SU-DHL-6 (cell line): Measurements from ENCODE around the gene PDPN.

Experiments
- H2AFZ ChIP-seq: fragments of 200-600 bp; sonication (generic); 2 replicates; pipeline ENCODE4 v1.6.1; 2014; ENCODE audit warnings: low read depth, mild to moderate bottlenecking, moderate library complexity, mixed read lengths, antibody characterized with exemption, low read length; ENCODE audit not compliant: severe bottlenecking
- H3F3A ChIP-seq: fragments of 200-600 bp; shearing (Covaris generic); 2 replicates; pipeline ENCODE4 v1.6.0; 2016; ENCODE audit warnings: antibody characterized with exemption, mild to moderate bottlenecking; ENCODE audit not compliant: insufficient read depth
- H3K27ac ChIP-seq: fragments of 200-600 bp; sonication (generic); 2 replicates; pipeline ENCODE4 v1.5.1; 2016; ENCODE audit warnings: low read depth, mild to moderate bottlenecking, low read length, moderate library complexity, mixed read lengths
- H3K27me3 ChIP-seq: fragments of 200-600 bp; sonication (generic), shearing (Covaris generic); 2 replicates; pipeline ENCODE4 v1.6.0; 2014; ENCODE audit warnings: mild to moderate bottlenecking, low read length
- H3K36me3 ChIP-seq: fragments of 200-600 bp; sonication (generic); 2 replicates; pipeline ENCODE4 v1.6.1; 2014; ENCODE audit warnings: mild to moderate bottlenecking, low read length, mixed read lengths
- H3K4me2 ChIP-seq: fragments of 300-600, 200-600 bp; shearing (Covaris generic), sonication (generic); 2 replicates; pipeline ENCODE4 v1.6.0; 2014; ENCODE audit warnings: low read length, low read depth, mild to moderate bottlenecking; ENCODE audit not compliant: poor library complexity, severe bottlenecking
- H3K4me3 ChIP-seq: fragments of 200-600 bp; sonication (generic); 2 replicates; pipeline ENCODE4 v1.5.1; 2014; ENCODE audit warnings: antibody characterized with exemption, low read length, mild to moderate bottlenecking, mixed read lengths; ENCODE audit not compliant: insufficient read depth, poor library complexity, severe bottlenecking
- H3K79me2 ChIP-seq: fragments of 200-600 bp; sonication (generic); 2 replicates; pipeline ENCODE4 v1.6.1; 2014; ENCODE audit warnings: mild to moderate bottlenecking, low read length, moderate library complexity; ENCODE audit not compliant: insufficient read depth
- H3K9ac ChIP-seq: fragments of 200-600 bp; sonication (generic); 2 replicates; pipeline ENCODE4 v1.7.0; 2014; ENCODE audit warnings: mild to moderate bottlenecking, low read length
- H3K9me2 ChIP-seq: fragments of 200-600 bp; sonication (generic); replicated peaks from 2 replicates; pipeline ENCODE4 v1.6.1; 2014; ENCODE audit warnings: low read length; ENCODE audit not compliant: insufficient read depth
- H3K9me3 ChIP-seq: fragments of 200-600 bp; sonication (generic); 2 replicates; pipeline ENCODE4 v1.6.1; 2014; ENCODE audit warnings: low read length, mixed read lengths; ENCODE audit not compliant: insufficient read depth
- H4K20me1 ChIP-seq: fragments of 200-600 bp; sonication (generic); 2 replicates; pipeline ENCODE4 v1.6.1; 2014; ENCODE audit warnings: low read depth, mild to moderate bottlenecking, antibody characterized with exemption, low read length, moderate library complexity, mixed read lengths
- CTCF ChIP-seq: fragments of 200-600 bp; sonication (generic); IDR thresholded peaks from one replicate; pipeline ENCODE4 v1.5.1; 2017; ENCODE audit warnings: antibody characterized with exemption, mild to moderate bottlenecking, low read length, moderate library complexity; ENCODE audit not compliant: insufficient read depth, poor library complexity, severe bottlenecking
- EZH2phosphoT487 ChIP-seq: fragments of 200-600 bp; sonication (generic), shearing (Covaris generic); conservative IDR thresholded peaks from 2 replicates; pipeline ENCODE4 v1.6.1; 2018; ENCODE audit warnings: mild to moderate bottlenecking, antibody characterized with exemption, low read length, moderate library complexity, mixed read lengths

PDPN gene

DNA sequence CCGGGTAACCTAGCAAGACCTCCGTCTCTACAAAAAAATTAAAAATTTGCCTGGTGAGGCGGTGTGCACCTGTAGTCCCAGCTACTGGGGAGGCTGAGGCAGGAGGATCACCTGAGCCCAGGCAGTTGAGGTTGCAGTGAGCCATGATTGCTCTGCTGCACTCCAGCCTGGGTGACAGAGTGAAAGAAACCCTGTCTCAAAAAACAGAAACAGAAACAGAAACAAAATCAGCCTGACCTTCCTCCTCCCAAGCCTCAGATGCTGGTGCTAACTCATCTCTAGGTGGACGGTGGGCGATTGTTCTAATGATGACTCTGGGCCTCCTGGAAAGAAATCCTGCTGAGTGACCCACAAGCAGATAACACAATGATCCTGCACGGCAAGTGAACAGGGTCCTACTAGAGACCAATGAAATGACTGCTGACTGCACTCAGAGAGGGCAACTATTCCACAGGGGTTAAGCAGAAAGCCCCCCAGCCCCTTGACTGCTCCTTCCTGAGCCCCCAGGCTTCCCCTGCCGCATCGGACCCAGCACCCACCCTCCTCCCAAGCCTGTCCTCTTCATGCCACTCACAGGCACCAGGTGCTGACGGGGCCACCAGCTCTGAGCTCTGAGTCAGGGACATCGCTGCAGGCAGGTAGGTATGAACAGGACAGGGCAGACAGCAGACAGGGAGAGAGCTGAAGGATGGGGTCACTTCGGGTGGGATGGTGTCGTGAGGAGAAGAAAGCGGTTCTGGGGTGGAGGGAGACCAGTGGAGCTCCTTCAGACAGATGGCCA lies 42.0 kb upstream of the PDPN start:
- no peak overlapping the region for H2AFZ ChIP-seq
- H3K27ac ChIP-seq: no peak overlapping the region
- H3K9me3 ChIP-seq: no peaks in the 10 kb centered on the region

DNA sequence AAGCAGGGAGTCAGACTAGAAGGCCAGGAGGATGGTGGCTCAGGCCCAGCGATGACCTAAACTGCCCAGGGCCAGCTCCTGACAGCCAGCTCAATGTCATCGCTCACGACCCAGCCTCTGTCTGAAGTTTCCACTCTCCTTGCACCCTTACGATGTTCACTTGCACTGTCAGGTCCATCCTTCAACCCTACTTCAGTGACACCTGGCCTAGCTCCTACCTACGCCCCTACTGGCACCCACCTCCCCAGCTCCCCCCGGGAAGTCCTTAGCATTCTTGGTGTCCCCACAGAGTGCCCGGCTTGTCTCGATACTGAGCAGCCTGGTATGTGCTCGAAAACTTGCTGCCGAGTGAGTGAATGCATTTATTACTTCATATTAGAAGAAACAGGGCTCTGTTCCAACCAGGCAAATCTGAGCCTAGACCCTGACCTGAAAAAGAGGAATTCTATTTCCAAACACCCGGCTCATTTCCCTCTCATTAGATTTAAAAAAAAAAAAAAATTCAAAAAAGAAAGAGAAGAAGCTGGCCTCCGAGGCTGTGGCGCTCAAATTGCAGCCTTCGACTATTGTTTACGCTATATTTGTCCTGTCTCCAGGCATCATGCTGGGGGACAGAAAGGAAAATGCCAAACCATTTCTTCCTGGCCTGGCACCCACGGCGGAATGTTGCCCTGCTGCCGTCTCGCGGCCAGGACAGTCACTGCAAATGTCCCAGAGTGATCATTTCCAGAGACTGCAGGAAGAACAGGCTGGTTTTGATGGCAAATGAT lies 40.0 kb upstream of the PDPN start:
- no peaks in the 10 kb centered on the region for H3F3A ChIP-seq
- no peaks in the 10 kb centered on the region for H3K9me3 ChIP-seq
- H3K27ac ChIP-seq: no peak overlapping the region
- H3K4me3 ChIP-seq: no peak overlapping the region
- H3K4me2 ChIP-seq: no peak overlapping the region
- H3K36me3 ChIP-seq: no peaks in the 10 kb centered on the region
- no peaks in the 10 kb centered on the region for H3K79me2 ChIP-seq
- no peaks in the 10 kb centered on the region for H4K20me1 ChIP-seq
- no peak overlapping the region for H3K9ac ChIP-seq
- no peaks in the 10 kb centered on the region for H3K9me2 ChIP-seq
- no peaks in the 10 kb centered on the region for H3K27me3 ChIP-seq
- TF ChIP-seq EZH2phosphoT487 (no peak), CTCF (no peak)
- no peak overlapping the region for H2AFZ ChIP-seq

More for the DNA sequence above, 42.0 kb upstream of the PDPN start:
- Histone ChIP-seq H3F3A (no peaks in the 10 kb centered on the region), H4K20me1 (no peaks in the 10 kb centered on the region), H3K4me2 (no peak overlapping the region), H3K4me3 (no peak overlapping the region), H3K79me2 (no peaks in the 10 kb centered on the region), H3K9ac (no peak overlapping the region), H3K27me3 (no peaks in the 10 kb centered on the region), H3K36me3 (no peaks in the 10 kb centered on the region), H3K9me2 (no peaks in the 10 kb centered on the region)
- TF ChIP-seq EZH2phosphoT487 (no peak), CTCF (no peak)

- Histone ChIP-seq H3K4me3 (no peak overlapping the region), H3K9ac (no peak overlapping the region), H3K27ac (no peak overlapping the region), H2AFZ (no peak overlapping the region), H3K9me2 (no peaks in the 10 kb centered on the region), H3F3A (no peaks in the 10 kb centered on the region), H3K27me3 (no peaks in the 10 kb centered on the region), H3K36me3 (no peaks in the 10 kb centered on the region), H4K20me1 (no peaks in the 10 kb centered on the region), H3K4me2 (no peak overlapping the region), H3K79me2 (no peaks in the 10 kb centered on the region), H3K9me3 (no peaks in the 10 kb centered on the region)
- TF ChIP-seq EZH2phosphoT487 (no peak), CTCF (no peak)
These were observed 39.4 kb upstream of the PDPN start for GRCh38 chr1:13544221-13544556.
